ENCODE measurements around the gene LINGO4.

LINGO4 gene, protein sequence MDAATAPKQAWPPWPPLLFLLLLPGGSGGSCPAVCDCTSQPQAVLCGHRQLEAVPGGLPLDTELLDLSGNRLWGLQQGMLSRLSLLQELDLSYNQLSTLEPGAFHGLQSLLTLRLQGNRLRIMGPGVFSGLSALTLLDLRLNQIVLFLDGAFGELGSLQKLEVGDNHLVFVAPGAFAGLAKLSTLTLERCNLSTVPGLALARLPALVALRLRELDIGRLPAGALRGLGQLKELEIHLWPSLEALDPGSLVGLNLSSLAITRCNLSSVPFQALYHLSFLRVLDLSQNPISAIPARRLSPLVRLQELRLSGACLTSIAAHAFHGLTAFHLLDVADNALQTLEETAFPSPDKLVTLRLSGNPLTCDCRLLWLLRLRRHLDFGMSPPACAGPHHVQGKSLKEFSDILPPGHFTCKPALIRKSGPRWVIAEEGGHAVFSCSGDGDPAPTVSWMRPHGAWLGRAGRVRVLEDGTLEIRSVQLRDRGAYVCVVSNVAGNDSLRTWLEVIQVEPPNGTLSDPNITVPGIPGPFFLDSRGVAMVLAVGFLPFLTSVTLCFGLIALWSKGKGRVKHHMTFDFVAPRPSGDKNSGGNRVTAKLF

DNA sequence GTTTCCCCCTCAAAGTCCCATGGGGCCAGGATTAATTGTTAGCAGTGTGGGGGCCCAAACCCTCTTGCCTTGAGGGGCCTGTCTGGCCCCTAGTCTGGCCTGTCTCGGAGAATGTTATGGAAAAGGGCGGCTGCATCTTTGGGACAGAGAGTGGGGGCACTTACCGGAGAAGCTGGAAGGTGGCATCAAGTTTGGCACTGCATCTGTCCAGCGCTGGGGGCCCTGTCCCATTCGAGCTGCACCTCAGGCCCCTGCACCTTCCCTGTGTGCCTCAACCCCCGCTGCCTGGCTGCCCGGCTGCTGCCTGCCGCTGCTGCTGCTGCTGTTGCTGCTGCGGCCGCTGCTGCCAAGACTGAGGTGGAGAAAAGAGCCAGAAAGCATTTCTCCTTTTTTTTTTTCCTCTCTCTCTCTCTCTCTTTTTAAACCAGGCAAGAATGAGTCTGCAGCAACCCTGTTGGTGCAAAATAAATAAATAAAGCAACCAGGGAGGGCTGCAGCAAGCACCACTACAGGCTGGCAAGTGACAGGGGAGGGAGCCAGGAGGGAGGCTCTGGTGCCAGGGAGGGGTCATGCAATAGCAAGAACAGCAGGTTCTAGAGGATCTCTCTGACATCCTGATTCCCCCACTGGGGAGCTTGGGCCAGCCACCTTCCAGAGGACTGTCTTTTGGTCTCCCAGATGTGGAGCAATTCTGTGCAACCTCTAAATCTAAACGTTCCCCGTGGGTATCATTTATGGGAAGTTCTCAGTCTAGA is at the start of gene LINGO4:
Gene LINGO4, minus strand, starts transcription at position 354 of the 755 bp plus-strand sequence. CDS start 2,715 bp downstream, outside the sequence.
- DNase-seq (ENCODE audit: low read depth) = no peak

DNA sequence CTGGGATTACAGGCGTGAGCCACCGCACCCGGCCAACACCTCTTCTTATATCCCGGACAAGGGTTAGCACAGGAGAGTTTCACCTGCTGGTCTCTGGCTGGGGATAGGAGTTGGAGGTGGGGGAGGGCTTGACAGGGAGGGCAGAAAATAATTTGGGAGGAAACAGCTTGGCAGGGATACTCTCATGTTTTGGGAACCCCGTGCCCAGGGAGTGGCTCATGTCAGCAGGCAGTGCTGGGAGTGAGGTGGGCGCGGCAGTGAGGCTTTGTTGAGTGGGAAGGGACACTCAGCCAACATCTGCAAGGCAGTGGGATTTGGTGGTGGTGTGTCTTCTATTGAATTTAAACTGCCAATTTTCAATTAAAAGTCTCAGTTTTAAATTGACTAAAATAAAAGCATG is 49.4 kb upstream of the LINGO4 start:
- DNase-seq (ENCODE audit: low read depth) = no peak

DNA sequence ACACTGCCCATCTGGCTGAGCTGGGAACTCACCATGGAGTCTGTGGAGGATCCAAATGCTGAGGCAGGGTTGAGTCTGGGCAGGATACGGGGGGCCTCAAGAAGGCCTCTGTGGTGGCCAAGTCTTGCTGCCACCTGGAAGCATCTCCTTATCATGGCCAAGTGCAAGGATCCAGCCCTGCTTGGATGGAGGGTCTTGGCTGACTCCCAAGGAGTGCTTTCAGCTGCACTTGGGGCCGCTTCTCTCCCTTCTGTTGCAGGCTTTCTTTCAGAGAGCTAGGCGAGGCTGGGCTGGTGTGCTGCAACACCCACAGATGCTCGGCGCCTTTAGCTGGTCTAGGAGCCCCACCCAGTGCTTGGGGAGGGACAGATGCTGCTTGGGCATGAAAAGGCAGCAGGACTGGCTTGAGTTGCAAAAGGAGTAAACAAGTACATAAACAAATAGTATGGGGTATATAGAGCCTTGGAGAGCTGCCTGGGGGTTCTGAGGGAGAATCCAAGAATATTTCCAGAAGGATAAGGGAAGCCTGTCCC is 48.3 kb upstream of the LINGO4 start, which contains the start of gene THEM5:
Gene THEM5, minus strand, starts transcription at position 302 of the 533 bp plus-strand sequence. Its CDS starts 147 bp downstream, at position 155.
- no peak for DNase-seq (ENCODE audit: low read depth)

DNA sequence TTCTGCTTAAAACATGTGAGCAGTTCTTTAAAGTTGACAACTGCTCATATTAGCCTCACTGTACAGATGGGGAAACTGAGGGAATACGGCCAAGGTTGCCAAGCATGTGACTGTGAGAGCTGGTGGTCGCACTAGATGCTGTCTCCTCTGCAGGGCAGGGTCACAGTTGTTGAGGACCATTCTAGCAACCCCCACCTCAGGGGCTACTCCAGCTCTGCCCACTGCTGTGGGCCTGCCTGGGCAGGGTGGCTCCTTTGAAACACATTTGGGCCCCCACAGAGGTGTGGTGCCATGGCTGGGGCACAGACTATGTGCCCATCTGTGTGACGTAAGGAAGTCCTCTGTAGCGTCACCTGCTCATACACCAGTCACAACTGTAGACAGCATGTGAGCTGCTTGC is 47.5 kb upstream of the LINGO4 start:
- no peak for DNase-seq (ENCODE audit: low read depth)

DNA sequence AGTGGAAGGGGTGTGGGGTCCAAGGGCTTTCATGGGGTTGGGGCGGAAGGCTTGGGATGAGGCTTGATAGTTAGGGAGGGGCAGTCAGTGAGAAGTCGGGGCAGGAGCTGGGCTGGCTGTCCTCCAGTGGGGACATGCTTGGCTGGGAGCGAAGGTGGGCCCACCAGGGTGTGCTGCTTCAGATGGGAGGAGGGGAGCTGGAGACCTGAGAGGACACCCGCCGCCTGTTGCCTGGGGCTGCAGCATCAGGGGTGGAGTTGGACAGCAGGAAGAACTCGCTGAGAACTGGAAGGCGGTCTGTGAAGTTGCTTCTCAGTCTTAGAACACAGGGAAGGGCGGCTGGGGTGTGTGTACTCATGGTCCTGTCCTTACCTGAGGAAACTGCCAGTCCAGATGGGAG is 46.7 kb upstream of the LINGO4 start:
- no peak for DNase-seq (ENCODE audit: low read depth)

DNA sequence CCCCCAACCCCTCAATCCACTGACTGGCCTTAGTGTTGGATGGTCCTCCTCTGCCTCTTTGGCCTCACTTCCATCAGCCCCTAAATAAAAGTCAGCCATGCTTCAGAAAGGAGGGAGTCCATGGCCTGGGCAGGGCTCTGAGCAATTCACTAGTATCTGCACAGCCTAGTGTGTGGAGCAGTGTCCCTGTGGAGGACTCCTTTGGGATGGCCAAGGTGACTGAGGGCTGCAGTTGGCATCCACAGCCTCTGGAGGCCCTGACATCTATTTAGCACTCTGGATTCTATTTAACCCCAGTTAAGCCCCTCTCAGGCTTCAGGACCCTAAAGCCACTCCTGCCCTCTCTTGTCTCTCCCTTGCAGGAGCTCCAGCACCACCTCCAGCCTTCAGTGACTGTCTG is 44.7 kb upstream of the LINGO4 start:
- no peak for DNase-seq (ENCODE audit: low read depth)

DNA sequence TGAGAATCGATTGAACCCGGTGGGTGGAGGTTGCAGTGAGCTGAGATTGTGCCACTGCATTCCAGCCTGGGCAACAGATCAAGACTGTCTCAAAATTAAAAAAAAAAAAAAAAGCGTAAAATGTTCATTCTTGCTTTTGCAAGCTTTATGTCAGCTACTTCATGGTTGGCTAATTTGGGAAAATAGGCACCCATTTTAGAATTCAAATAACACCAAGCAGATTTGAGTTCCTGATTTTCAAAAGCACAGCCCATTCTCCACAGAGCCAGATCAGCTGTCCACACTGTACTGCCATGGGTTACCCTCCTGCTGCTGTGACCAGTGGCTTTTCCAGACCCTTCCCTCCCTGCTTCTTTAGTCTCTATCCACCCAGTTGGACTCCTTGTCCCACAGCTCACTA is 43.9 kb upstream of the LINGO4 start:
- DNase-seq (ENCODE audit: low read depth) = no peak

DNA sequence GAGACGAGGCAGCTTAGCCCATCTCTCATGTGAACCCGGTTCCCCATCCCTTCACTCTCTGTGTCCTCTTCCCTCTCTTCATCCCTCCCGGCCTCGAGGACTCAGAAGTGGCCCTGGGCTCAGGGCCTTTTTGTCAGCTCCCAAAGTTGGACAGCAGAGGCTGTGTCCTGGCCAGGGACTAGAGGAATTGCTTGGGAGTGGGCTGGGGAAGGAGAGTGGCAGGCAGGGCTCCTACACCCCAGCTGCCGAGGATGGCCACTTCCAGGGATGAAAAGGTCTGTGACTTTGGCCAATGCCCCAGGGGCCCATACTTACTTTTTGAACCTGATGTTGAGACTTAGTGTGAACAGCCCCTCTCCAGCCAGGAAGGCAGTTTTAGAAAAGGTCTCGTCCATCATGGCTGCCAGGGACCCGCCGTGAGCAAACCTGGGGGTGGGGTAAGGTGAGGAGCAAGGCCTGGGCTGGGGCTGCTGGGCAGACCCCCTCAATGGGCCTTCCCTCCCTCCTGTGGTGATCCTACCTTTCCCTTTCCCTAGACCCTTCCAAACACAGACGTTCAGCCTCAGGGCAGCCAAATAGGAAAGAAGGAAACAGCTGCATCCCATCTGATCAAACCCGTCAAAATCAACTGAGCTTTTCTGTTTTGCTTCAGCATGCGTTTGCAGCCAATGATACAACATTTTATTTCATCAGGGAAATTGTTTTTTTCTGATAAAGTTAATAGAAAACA is 42.8 kb upstream of the LINGO4 start:
- DNase-seq (ENCODE audit: low read depth) = no peak

DNA sequence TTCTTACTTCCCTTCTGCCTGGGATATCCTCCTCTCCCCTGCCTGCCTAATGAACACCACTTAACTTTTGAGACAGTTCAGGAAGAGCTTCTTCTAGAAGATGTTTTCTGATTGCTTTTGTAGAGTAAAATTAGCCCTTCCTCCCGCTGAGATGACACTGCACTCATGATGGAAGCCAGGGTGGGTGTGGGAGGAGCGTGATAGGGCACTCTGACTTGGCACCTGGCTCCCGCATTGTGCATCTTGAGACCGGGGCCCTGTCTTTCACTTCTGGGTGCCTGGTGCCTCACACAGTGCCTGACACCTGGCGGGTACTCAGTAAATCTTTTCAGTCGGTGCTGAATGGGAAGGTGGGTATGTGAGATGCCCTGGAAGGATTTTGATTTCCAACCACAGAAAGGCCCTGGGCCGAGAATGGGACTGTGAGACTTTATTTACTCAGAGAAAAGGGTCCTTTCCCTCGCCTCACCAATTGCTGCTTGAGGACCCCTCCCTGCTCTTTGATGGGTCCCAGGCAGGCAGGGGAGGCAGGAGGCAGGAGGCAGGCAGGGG is 41.5 kb upstream of the LINGO4 start:
- no peak for DNase-seq (ENCODE audit: low read depth)

DNA sequence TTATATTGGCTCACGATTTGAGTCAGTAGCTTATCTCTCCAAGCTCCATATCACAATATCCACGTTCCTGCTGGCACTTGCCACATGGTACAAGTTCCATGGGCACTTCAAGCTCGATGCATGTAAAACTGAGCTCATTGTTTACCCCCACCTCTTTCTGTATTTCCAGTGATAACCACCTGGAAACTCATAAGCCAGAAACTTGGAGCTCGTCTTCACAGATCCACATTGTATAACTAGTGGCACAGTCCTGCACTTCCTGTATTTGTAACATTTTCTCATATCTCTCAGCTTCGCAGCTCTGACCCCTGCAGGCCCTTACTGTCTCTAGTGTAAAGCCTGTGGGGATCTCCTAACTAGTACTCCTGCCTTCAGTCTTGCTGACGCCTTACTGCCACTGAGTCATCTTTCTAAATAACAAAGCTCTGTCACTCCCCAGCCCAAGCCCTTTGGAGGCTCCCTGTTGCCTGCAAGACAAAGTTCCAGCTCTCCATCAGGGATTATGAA is 40.9 kb upstream of the LINGO4 start:
- DNase-seq (ENCODE audit: low read depth) = peak; percentile 51

DNA sequence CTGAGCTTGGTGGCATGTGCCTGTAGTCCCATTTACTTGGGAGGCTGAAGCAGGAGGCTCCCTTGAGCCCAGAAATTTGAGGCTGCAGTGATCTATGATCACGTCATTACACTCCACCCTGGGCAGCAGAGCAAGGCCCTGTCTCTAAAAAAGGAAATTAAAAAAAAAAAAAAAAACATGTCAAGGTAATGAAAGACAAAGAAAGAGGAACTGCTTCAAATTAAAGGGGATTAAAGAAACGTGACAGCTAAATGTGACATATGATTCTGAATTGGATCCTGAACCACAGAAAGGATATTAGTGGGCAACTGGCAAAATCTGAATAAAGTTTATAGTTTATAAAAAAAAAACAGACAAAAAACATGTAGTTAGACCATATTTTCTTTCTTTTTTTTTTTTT is 38.2 kb upstream of the LINGO4 start:
- no peak for DNase-seq (ENCODE audit: low read depth)

DNA sequence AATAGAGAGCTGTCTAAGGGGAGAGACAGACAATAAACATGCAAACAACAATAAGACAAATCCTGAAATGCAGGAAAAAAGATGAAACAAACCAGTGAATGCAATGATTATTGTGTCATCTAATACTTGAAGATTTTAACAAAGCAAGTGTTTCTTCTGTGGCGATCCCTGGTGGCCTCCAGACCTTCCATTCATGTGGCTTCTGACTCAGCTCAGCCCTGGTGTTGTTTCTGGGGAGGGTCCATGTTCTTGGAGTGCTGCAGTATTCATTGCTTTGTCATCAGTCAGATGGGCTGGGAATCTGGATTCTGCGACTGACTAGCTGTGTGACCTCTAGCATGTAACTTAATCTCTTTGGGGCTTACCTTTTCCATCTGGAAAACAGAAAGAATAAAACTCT is 35.9 kb upstream of the LINGO4 start:
- peak; percentile 33 for DNase-seq (ENCODE audit: low read depth)

DNA sequence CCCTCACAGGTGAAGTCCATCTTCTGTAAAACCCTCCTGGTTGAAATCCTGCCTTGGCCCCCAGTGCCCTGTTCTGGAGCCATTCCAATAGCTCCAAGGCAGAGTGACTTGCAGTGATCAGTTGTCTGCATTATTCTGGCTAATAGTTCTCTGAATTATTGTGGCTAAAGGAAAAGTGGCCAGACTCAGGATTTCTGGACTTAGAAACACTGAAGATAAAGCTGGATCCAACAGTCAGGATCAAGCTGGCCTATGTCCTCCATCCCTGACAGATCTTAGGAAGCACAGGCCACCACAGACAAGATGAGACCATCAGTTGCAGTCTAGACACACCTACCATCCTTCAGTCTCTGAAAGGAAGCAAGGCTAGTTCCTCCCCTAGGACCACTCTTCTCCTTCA is 35.2 kb upstream of the LINGO4 start:
- no peak for DNase-seq (ENCODE audit: low read depth)

DNA sequence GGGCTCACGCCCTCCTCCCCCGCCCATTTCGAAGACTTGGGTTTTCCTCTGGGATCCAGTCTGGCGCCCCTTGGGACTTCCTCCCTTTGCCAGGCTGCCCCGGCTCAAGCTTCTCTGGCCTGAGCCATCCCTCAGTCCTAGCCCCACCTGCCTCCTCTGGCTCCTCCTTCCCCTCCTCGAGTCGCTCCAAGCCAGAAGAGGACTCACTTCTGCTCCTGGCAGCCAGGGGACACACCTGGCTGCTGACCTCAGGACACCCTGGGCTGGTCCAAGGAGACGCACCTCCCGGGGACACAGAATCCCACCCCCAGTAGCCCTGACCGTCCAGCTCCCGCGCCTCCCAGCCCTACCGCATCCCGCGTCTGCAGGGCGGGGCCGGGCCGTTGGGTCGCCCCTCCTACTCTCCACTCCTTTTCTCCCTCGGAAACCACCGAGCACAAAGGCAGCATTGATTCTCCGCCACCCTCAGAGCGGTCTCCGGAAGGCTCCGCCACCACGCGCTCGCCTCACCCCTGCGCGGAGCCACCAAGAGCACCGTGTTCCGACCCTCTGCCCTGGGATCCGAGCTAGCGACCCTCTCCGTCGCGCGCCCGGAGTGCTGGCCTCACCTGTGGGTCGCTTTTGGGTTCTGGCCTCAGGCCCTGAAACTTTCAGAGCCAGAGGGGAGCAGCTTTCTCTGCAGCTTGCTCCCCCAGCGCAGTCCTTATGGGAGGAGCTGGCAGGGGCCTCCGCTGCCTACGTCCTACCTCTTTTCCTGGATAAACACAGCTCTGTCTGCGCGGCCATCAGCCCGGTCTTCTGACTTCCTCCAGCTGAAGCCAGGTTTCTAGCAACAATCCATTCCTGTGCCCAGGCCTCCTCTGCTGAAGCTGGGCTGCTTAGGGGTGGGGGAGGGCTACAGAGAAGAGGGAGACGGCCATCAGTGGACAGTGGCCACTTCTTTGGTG is 34.5 kb upstream of the LINGO4 start, which contains the start of gene C2CD4D:
Gene C2CD4D, minus strand, starts transcription at position 364 of the 947 bp plus-strand sequence. CDS start 831 bp downstream, outside the sequence.
- DNase-seq (ENCODE audit: low read depth) = no peak

DNA sequence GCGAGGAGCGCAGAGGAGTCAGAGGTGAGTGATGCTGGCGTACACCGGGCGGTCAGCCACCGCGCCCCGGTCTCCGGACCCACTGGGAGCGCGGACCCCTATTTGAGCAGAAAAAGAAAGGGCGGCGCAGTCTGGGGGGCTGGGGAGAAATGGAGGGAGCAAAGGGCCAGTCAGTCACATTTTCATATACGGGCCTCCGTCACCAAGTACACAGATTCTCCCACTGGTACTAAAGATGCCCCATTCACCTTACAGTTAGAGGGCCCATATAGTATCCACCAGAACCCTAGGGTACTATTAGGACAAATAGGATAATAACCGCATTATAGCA is 33.8 kb upstream of the LINGO4 start:
- DNase-seq (ENCODE audit: low read depth) = no peak

DNA sequence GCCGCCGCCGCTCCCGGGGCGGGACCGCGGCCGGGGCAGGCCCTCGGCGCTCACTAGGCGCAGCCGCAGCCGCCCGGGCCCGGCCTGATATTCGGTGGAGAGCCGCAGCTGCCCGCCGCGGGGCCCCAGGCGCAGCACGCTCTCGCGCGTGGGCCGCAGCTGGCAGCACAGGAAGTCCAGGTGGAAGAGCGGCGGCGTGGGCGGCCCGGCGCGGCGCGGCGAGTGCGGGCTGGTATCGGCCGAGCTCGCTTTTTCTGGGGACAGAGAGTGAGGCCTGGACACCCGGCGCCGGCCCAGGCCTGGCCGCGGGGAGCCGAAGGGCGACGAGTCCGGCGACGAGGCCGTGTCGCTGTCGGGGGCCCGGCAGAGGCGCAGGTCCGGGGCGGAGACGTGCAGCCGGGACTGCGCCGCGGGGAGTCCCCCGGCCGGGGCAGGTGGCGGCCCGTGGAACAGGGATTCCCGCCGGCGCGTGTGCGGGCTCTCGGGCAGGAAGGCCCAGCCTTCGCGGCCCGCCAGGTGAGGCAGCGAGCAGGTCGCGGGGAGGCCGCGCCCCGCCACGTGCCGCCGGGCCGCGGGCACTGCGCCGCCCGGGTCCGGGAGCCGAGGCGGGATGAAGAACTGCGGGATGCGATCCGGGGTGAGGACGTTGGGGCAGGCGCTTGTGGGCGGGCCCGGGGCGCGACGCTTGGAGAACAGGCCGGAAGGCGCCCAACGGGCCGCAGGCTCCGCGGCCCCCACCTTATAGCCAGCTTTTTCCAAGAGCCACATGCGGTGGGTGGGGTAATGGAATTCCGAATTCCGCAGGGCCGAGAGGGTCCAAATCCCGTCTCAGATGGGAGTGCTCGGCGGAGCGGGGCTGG is 33.2 kb upstream of the LINGO4 start:
- no peak for DNase-seq (ENCODE audit: low read depth)

DNA sequence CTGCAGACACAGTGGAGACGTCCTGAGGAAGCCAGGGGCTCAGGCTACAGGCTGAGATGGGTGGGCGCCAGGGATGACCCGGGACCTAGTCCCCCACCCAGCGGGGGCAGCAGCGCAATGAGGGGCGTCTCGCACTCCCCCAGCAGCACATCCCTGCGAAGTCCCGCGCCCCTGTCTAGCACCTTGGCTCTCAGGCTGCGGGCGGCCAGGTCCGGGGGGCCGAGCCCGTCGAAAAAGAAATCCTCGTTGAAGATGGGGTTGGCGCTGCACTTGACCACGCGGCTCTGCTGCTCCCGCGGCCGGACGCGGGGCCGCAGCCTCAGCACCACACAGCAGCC is 32.6 kb upstream of the LINGO4 start:
- DNase-seq (ENCODE audit: low read depth) = no peak

DNA sequence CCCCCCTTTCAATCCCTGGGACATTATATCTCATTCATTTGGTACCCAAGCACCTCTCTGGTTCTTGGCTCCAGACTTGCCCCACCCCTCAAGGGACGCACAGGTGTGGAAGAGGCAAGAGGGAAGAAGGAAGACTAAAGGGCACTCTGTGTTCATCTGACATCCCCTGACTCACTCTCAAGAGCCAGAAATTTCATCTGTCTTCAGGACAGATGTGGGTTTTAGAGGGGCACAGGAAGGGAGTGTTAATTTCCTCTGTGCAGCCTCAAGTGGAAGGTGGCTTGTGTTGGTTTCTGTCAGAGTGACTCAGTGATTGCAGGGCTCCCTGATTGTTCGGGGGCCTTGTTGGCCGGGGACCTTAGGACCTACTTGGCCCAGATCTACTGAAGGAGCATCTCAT is 32.0 kb upstream of the LINGO4 start:
- no peak for DNase-seq (ENCODE audit: low read depth)

DNA sequence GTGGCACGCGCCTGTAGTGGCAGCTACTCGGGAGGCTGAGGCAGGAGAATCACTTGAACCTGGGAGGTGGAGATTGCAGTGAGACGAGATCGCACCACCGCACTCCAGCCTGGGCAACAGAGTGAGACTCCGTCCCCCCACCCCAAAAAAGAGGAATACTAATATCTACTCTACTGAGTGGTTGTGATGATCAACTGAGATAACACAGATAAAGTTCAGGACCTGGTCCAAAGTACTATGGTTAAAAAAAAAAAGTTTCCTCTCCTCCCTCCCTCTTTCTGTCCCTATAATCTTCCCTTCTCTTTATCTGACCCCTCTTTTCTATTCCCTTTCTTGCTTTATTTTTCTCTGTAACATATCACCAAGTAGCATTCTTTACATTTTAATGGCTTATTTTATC is 30.4 kb upstream of the LINGO4 start:
- DNase-seq (ENCODE audit: low read depth) = no peak
